ENCODE results near the gene HSPA12B. TPM values are rescaled to one million over a fixed set of nuclear protein-coding genes. Genes with fewer than 3 reads are reported as not detected.
"Not testable (repeated sequence)": the region's sequence is repeated elsewhere in the genome, so short reads cannot be mapped to it uniquely, and the experiment has no call there.

The HSPA12B gene
- total RNA-seq, 2 donors from 2014 or later = 15.7 to 19.3 TPM

DNA sequence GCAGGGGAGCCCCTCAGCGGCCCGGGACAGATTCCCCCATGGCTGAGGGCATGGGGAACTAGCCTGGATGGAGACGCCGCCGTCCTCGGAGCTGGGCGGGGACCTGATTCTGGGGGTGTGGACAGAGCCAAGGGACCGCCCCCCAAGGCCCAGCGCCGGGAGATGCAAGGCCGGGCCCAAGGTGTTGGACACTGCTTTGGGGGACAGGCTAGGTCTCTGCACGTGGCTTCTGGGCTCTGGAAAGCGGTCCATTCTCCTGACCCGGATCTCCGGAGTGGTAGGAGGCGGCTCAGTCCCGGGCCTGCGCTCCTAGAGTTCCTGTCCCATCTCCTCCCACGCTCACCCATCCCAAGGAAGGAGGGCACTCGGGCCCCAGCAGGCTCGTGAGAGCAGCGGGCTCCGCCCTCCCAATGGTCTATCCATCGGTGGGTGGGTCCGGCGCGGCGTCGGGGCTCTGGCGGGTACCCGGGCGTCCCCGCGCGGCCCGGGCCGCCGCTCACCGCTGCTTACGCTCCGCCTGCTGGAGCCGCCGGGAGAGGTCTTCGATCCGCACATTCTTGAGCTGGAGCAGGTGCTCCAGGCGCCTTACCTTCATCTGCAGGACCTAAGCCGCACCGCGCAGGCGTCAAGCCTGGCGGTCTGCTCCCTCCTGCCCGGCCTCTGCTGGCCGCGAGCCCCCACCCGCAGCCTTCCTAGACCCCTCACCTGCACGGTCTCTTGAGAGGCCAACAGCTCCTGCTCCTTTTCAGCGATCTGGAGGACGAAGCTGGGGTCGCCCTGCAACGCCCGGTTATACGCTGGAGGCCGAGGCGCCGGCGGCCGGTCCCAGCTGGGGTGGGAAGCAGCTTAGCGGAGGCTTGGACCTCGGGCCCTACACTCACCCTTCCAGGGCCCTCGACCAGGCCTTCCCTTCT, 45.5 kb downstream of the HSPA12B start:
- intact Hi-C loops (cut with DNase I) = no loop called here
- DNase-seq (peak; percentile 79), ATAC-seq (peak; percentile 73 to 82)

- intact Hi-C loops (cut with DNase I) = no loop called here
- DNase-seq (no peak), ATAC-seq (no peak)
These were observed 46.5 kb downstream of the HSPA12B start for GRCh38 chr20:3778976-3779375.

DNA sequence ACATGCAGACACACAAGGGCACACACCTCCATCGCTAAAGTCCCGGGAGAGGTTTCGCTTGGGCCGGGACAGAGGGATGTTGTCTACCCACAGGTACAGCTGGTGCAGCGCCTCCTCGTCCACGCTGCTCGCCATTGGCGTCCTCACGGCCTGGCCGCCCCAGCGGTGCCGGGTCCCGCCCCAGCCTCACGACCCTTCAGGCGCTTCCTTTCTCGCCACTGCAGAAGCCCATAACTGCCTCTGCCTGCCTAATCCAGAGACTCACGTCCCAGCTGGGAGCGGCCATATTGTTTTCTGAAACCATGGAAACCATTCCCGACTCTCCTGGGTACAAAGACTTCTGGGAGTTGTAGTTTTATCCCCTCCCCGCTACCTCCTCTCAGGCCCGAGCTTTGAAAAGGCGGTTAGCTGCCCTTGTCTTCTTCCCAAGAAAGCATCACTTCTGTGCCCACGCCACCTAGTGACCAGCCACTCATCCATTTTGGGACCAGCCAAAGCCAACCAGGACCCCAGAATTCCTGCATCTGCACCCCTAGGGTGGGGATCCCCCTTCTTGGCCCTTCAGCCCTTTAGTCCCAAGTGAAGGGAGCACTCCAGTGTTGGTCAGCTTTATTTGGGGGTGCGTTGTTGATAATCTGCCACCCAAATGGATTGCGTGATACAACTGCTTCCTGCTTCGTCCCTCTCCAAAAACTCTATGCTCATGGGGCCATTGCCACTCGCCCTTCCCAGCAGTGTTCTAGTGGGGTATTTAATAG, 48.8 kb downstream of the HSPA12B start, which contains the start of gene SPEF1:
TSS of gene SPEF1 (minus strand) at position 296 of the 758 bp plus-strand sequence. CDS start at position 135, 161 bp downstream.
- peak; percentile 72 to 74 for ATAC-seq
- intact Hi-C loops (cut with DNase I) = loop anchor here (5.0 to 10.0 kb wide), 2 partner anchors 41 to 63 kb away; partner anchors contain the start of genes AP5S1 (in 1 of the 2) and MAVS (in 1 of the 2)
- peak; percentile 75 for DNase-seq

DNA sequence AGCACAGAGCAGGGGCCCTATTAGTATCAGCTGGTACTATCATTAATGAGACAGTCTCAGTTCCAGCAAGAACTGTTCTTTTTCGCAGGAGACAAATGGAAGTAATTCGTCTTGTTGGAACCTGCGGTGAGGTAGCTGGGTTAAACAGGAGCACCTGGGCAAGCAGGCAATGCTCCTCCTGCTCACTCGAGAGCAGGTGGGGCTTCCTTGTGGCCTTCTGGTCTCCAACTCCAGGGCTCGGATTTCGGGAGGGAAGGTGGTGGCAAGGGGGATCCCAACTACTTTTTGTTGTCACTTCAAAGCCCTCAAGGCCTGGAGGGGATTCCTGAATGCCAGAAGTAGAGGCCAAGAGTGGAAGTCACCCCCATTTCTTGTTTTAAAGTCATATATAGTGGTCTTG, 50.1 kb downstream of the HSPA12B start:
- no peak for ATAC-seq
- intact Hi-C loops (cut with DNase I) = loop anchor here (5.0 to 10.0 kb wide), 2 partner anchors 40 to 62 kb away; partner anchors contain the start of genes AP5S1 (in 1 of the 2) and MAVS (in 1 of the 2)
- no peak for DNase-seq

GRCh38 chr20:3783068-3783489, 50.6 kb downstream of the HSPA12B start:
- intact Hi-C loops (cut with DNase I) = loop anchor here (5.0 to 10.0 kb wide), 2 partner anchors 39 to 62 kb away; partner anchors contain the start of genes AP5S1 (in 1 of the 2) and MAVS (in 1 of the 2)
- ATAC-seq (no peak), DNase-seq (no peak)

GRCh38 chr20:3783511-3784195, 51.2 kb downstream of the HSPA12B start:
- intact Hi-C loops (cut with DNase I) = loop anchor here (5.0 to 10.0 kb wide), 2 partner anchors 39 to 61 kb away; partner anchors contain the start of genes AP5S1 (in 1 of the 2) and MAVS (in 1 of the 2)

GRCh38 chr20:3784216-3784853, 51.9 kb downstream of the HSPA12B start:
- no peak for DNase-seq
- ATAC-seq = no peak
- intact Hi-C loops (cut with DNase I) = loop anchor here (5.0 to 10.0 kb wide), 2 partner anchors 38 to 60 kb away; partner anchors contain the start of genes AP5S1 (in 1 of the 2) and MAVS (in 1 of the 2)

More at GRCh38 chr20:3783511-3784195, 51.2 kb downstream of the HSPA12B start:
- ATAC-seq = no peak
- DNase-seq = no peak

DNA sequence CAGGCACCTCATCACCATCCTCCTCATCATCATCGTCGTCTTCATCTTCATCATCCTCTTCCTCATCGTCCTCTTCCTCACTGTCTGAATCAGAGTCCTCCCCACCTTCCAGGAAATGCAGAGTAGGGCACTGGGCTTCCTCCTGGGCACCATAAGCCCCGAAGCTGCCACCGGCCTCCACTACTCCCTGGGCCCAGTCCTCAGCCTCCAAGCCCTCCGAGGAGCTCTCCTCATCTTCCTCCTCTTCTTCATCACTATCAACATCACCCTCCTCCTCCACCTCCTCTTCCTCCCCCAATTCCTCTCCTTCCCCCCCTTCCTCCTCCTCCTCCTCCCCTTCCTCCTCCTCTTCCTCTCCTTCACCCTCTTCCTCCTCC, 52.4 kb downstream of the HSPA12B start:
- no peak for ATAC-seq
- no peak for DNase-seq
- intact Hi-C loops (cut with DNase I) = loop anchor here (5.0 to 10.0 kb wide), 2 partner anchors 37 to 60 kb away; partner anchors contain the start of genes AP5S1 (in 1 of the 2) and MAVS (in 1 of the 2)

GRCh38 chr20:3785240-3786125, 53.0 kb downstream of the HSPA12B start:
- peak; percentile 7 to 8 for ATAC-seq
- intact Hi-C loops (cut with DNase I) = loop anchor here in 1 of 2 donors (1.0 to 10.0 kb wide), 2 partner anchors 35 to 59 kb away; partner anchors contain the start of genes AP5S1 and MAVS

DNA sequence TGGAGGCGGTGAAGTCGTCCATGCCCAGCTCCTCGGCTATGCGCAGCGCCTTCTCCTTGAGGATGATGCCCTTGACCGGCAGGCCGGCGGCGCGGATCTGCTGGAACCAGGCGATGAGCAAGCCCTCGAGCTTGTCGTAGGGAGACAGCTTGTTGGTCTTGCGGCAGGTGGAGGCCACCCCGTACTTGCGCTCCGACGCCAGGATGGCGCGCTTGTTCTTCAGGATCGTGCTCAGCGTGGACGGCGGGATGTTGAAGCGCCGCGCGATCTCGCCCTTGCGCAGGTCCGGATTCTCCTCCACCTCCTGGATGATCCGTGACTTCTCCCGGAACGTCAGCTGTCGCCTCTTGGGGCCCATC, 53.6 kb downstream of the HSPA12B start:
- intact Hi-C loops (cut with DNase I) = loop anchor here in 1 of 2 donors (1.0 to 10.0 kb wide), 2 partner anchors 34 to 59 kb away; partner anchors contain the start of genes AP5S1 and MAVS
- ATAC-seq (peak; percentile 11 to 24), DNase-seq (peak; percentile 58)

More at GRCh38 chr20:3785240-3786125, 53.0 kb downstream of the HSPA12B start:
- DNase-seq = no peak

DNA sequence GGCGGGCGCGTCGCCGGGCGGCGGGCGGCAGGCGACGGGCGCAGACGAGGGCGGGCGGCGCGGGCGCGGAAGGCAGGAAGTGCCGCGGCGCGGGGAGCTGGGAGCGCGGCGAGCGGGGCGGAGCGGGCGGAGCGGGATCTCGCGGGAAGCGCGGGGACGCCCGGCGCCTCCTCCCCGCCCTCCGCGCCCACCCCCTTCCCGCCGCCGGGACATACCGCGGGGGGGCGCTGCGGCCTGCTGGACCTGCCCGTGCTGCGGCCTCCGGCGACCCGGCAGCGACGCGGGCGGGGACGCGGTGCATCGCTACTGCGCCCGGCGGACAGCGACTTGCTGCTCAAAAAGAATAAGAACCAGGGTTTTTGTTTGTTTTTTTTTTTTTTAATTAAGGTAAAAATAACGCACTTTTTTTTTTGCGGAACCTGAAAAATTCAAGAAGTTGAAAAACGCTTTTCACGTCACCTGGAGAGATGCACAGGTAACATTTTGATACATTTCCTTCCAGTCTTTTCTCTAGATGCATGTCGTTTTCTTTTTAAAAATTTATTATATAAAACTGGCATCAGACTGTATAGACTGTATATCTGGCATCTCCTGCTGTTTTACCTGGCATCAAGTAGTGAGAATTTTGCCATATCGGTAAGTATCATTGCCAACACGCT, 54.3 kb downstream of the HSPA12B start, which contains the start of gene CENPB:
TSS of gene CENPB (minus strand) at position 76 of the 659 bp plus-strand sequence. CDS start 257 bp downstream, outside the sequence.
- intact Hi-C loops (cut with DNase I) = loop anchor here in 1 of 2 donors (1.0 to 10.0 kb wide), 2 partner anchors 34 to 58 kb away; partner anchors contain the start of genes AP5S1 and MAVS

DNA sequence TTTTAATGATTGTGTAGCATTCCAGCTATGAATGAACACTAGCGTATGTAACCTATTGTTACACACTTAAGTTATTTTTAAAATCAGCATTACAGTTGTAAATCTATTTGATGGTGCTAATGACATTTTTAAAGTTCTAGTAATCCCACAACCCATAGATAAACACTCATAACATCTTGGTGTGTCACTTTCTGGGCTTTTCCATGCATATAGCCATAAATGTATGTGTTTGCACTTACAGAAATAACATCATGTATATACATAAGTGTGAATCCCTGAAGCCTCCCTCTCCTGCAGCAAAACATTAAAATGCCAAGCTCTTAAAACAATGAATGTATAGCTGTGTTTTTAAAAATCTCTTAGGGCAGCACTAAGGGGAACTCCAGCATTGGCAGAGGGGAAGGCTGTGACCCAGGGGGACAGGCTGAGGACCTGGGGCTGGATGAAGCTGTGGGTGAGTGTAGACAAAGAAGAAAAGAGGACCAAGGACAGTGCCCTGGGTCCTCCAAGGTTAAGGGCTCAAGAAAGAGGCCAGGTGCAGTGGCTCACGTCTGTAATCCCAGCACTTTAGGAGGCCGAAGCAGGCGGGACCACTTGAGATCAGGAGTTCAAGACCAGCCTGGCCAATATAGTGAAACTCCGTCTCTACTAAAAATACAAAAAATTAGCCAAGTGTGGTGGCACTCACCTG, 55.0 kb downstream of the HSPA12B start:
- no peak for ATAC-seq
- no peak for DNase-seq

More for the DNA sequence above, 54.3 kb downstream of the HSPA12B start, which contains the start of gene CENPB:
- ATAC-seq (peak; percentile 91 to 93), DNase-seq (peak; percentile 91)

GRCh38 chr20:3788685-3789155, 56.2 kb downstream of the HSPA12B start:
- ATAC-seq (no peak), DNase-seq (peak; percentile 15)
- intact Hi-C loops (cut with DNase I) = loop anchor here in 1 of 2 donors (10.0 kb wide), 1 partner anchor 56 kb away; the partner anchor contains the start of gene MAVS

More for the DNA sequence above, 55.0 kb downstream of the HSPA12B start:
- intact Hi-C loops (cut with DNase I) = loop anchor here in 1 of 2 donors (10.0 kb wide), 1 partner anchor 57 kb away; the partner anchor contains the start of gene MAVS

DNA sequence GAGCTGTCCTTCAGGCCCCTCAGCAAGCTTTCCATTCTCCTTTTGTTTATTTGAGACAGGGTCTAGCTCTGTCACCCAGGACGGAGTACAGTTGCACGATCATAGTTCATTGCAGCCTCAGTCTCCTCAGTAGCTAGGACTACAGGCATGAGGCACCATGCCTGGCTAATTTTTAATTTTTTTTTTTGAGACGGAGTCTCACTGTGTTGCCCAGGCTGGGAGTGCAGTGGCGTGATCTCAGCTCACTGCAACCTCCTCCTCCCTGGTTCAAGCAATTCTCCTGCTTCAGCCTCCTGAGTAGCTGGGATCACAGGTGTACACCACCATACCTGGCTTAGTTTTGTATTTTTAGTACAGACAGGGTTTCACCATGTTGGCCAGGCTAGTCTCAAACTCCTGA, 56.7 kb downstream of the HSPA12B start:
- intact Hi-C loops (cut with DNase I) = loop anchor here in 1 of 2 donors (10.0 kb wide), 1 partner anchor 56 kb away; the partner anchor contains the start of gene MAVS
- not testable (repeated sequence) for ATAC-seq, DNase-seq

DNA sequence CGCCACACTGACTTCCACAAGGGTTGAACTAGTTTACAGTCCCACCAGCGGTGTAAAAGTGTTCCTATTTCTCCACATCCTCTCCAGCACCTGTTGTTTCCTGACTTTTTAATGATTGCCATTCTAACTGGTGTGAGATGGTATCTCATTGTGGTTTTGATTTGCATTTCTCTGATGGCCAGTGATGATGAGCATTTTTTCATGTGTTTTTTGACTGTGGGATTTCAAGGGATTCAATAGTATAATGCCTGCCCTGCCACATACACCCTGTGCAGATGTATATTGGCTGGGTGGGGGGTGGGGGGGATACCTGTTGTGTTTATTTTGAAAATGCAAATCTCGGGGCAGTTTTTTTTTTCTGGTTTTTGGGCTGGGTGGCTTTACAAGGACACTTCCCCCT, 61.7 kb downstream of the HSPA12B start:
- intact Hi-C loops (cut with DNase I); DNase-seq: not testable (repeated sequence)

More for the DNA sequence above, 61.7 kb downstream of the HSPA12B start:
- not testable (repeated sequence) for ATAC-seq

Data from left cardiac atrium (tissue), 4 donors.